OCI-LY1 (cell line): ENCODE results near the gene TNIP3.
"Not testable (repeated sequence)": the region's sequence is repeated elsewhere in the genome, so short reads cannot be mapped to it uniquely, and the experiment has no call there.

Experiments used
- H2AFZ ChIP-seq: fragments of 200-600 bp; sonication (generic), shearing (Covaris generic); 2 replicates; pipeline ENCODE4 v1.6.0; 2014; ENCODE audit warnings: antibody characterized with exemption, mild to moderate bottlenecking, low read length
- H3F3A ChIP-seq: fragments of 200-600 bp; sonication (generic), shearing (Covaris generic); 2 replicates; pipeline ENCODE4 v1.6.0; 2014; ENCODE audit warnings: mild to moderate bottlenecking, antibody characterized with exemption, low read length, moderate library complexity; ENCODE audit not compliant: insufficient read depth
- H3K27ac ChIP-seq: fragments of 200-600 bp; sonication (generic); 2 replicates; pipeline ENCODE4 v1.5.1; 2014; ENCODE audit warnings: low read length, mixed run types, mild to moderate bottlenecking, low read depth; ENCODE audit not compliant: poor library complexity, severe bottlenecking
- H3K27me3 ChIP-seq: fragments of 200-600 bp; sonication (generic); 2 replicates; pipeline ENCODE4 v1.6.0; 2014; ENCODE audit warnings: antibody characterized with exemption, mild to moderate bottlenecking, low read length, moderate library complexity; ENCODE audit not compliant: insufficient read depth
- H3K36me3 ChIP-seq: fragments of 200-600 bp; sonication (generic); 2 replicates; pipeline ENCODE4 v1.6.1; 2014; ENCODE audit warnings: mild to moderate bottlenecking, antibody characterized with exemption, low read length, moderate library complexity, mixed read lengths; ENCODE audit not compliant: insufficient read depth
- H3K4me1 ChIP-seq: fragments of 200-600 bp; sonication (generic); 2 replicates; pipeline ENCODE4 v1.5.1; 2014; ENCODE audit warnings: mild to moderate bottlenecking, low read length, moderate library complexity; ENCODE audit not compliant: insufficient read depth, severe bottlenecking
- H3K4me2 ChIP-seq: fragments of 200-600 bp; sonication (generic), shearing (Covaris generic); 2 replicates; pipeline ENCODE4 v1.6.1; 2014; ENCODE audit warnings: low read length
- H3K4me3 ChIP-seq: fragments of 200-600 bp; sonication (generic); 2 replicates; pipeline ENCODE4 v1.5.1; 2014; ENCODE audit warnings: low read length, low read depth, mild to moderate bottlenecking, mixed read lengths; ENCODE audit not compliant: poor library complexity, severe bottlenecking
- H3K79me2 ChIP-seq: fragments of 200-600 bp; shearing (Covaris generic); 2 replicates; pipeline ENCODE4 v1.6.1; 2016; ENCODE audit warnings: mixed run types, low read length, mixed read lengths; ENCODE audit not compliant: insufficient read depth
- H3K9ac ChIP-seq: fragments of 200-600 bp; sonication (generic), shearing (Covaris generic); 2 replicates; pipeline ENCODE4 v1.6.1; 2014; ENCODE audit warnings: mild to moderate bottlenecking, low read length, mixed read lengths
- H3K9me2 ChIP-seq: fragments of 200-600 bp; sonication (generic), shearing (Covaris generic); 2 replicates; pipeline ENCODE4 v1.6.1; 2014; ENCODE audit warnings: low read depth, mild to moderate bottlenecking, low read length, mixed read lengths
- H3K9me3 ChIP-seq: fragments of 200-600 bp; shearing (Covaris generic); 2 replicates; pipeline ENCODE4 v1.6.1; 2014; ENCODE audit warnings: low read length, mixed read lengths
- H4K20me1 ChIP-seq: fragments of 200-600 bp; sonication (generic), shearing (Covaris generic); 2 replicates; pipeline ENCODE4 v1.6.0; 2016; ENCODE audit warnings: mild to moderate bottlenecking, low read length; ENCODE audit not compliant: insufficient read depth
- CTCF ChIP-seq: fragments of 200-600 bp; sonication (generic), shearing (Covaris generic); IDR thresholded peaks from 2 replicates; pipeline ENCODE4 v1.5.1; 2017; ENCODE audit warnings: mild to moderate bottlenecking, antibody characterized with exemption, low read length, moderate library complexity, mixed read lengths
- EZH2 ChIP-seq: fragments of 200-600 bp; sonication (generic), shearing (Covaris generic); IDR thresholded peaks from 2 replicates; pipeline ENCODE4 v1.8.0; 2017; ENCODE audit warnings: borderline replicate concordance, mixed run types, mild to moderate bottlenecking, antibody characterized with exemption, low read length, moderate library complexity, mixed read lengths

TNIP3 gene

GRCh38 chr4:121208244-121209007 is 44.3 kb upstream of the TNIP3 start:
- Histone ChIP-seq H3K79me2 (no peaks in the 10 kb centered on the region), H2AFZ (no peak overlapping the region), H3K27me3 (no peaks in the 10 kb centered on the region), H3K4me2 (no peak overlapping the region), H3K9me3 (no peaks in the 10 kb centered on the region), H3K4me1 (no peaks in the 10 kb centered on the region), H4K20me1 (no peaks in the 10 kb centered on the region), H3K36me3 (no peaks in the 10 kb centered on the region), H3K9ac (no peak overlapping the region), H3K27ac (no peak overlapping the region), H3K4me3 (no peak overlapping the region), H3K9me2 (no peaks in the 10 kb centered on the region), H3F3A (no peaks in the 10 kb centered on the region)
- TF ChIP-seq CTCF (no peak), EZH2 (no peak)

- H3K4me3 ChIP-seq, H4K20me1 ChIP-seq, H2AFZ ChIP-seq: not testable (repeated sequence)
These were observed 41.7 kb upstream of the TNIP3 start for GRCh38 chr4:121205777-121206176.

GRCh38 chr4:121200795-121201472 is 36.8 kb upstream of the TNIP3 start:
- H4K20me1 ChIP-seq: no peaks in the 10 kb centered on the region
- H3K27me3 ChIP-seq: no peaks in the 10 kb centered on the region
- no peaks in the 10 kb centered on the region for H3K9me2 ChIP-seq
- no peak overlapping the region for H3K27ac ChIP-seq
- H3K36me3 ChIP-seq: no peaks in the 10 kb centered on the region
- H3K9me3 ChIP-seq: no peaks in the 10 kb centered on the region
- H2AFZ ChIP-seq: no peak overlapping the region
- no peaks in the 10 kb centered on the region for H3K4me1 ChIP-seq
- TF ChIP-seq EZH2: no peak
- no peak for TF ChIP-seq CTCF
- no peaks in the 10 kb centered on the region for H3K79me2 ChIP-seq
- no peak overlapping the region for H3K9ac ChIP-seq
- no peak overlapping the region for H3K4me3 ChIP-seq
- no peak overlapping the region for H3K4me2 ChIP-seq
- no peaks in the 10 kb centered on the region for H3F3A ChIP-seq

More at GRCh38 chr4:121205777-121206176, 41.7 kb upstream of the TNIP3 start:
- H3K9ac ChIP-seq, H3K27me3 ChIP-seq, H3F3A ChIP-seq, H3K4me2 ChIP-seq, H3K4me1 ChIP-seq, H3K79me2 ChIP-seq, H3K36me3 ChIP-seq, H3K9me2 ChIP-seq, H3K27ac ChIP-seq, H3K9me3 ChIP-seq: not testable (repeated sequence)
